Central memory CD8-positive, alpha-beta T cell (primary cell): Measurements from ENCODE around the gene MPV17.
A peak's percentile ranks its signal among the peaks of the same experiment; 100 is the strongest.
"Not testable (repeated sequence)": the region's sequence is repeated elsewhere in the genome, so short reads cannot be mapped to it uniquely, and the experiment has no call there.

Experiments used
- ATAC-seq: fragments of 150-1000 bp; cut with Tn5 transposase; replicated peaks from 2 replicates; pipeline ENCODE4 v1.10.0; 2022; ENCODE audit warnings: mild to moderate bottlenecking, moderate FRiP score, moderate number of reproducible peaks; ENCODE audit not compliant: poor library complexity, severe bottlenecking; ENCODE audit errors: extremely low read depth
- DNase-seq, 2 donors: peaks; one replicate each; pipeline ENCODE4 v3.0.0; 2021; ENCODE audit warnings: low spot score in 2 of 2
- H3K27ac Mint-ChIP-seq: one replicate; pipeline ENCODE4 v1.8.0; 2022; ENCODE audit warnings: low read depth, mild to moderate bottlenecking, moderate library complexity, mixed read lengths
- H3K27me3 Mint-ChIP-seq: one replicate; pipeline ENCODE4 v1.8.0; 2022; ENCODE audit warnings: mixed read lengths
- H3K36me3 Mint-ChIP-seq: one replicate; pipeline ENCODE4 v1.8.0; 2022; ENCODE audit warnings: mild to moderate bottlenecking, moderate library complexity, mixed read lengths; ENCODE audit not compliant: insufficient read depth
- H3K4me1 Mint-ChIP-seq: one replicate; pipeline ENCODE4 v1.8.0; 2022; ENCODE audit warnings: mixed read lengths
- H3K4me3 Mint-ChIP-seq: one replicate; pipeline ENCODE4 v1.8.0; 2022; ENCODE audit warnings: mild to moderate bottlenecking, moderate library complexity, mixed read lengths
- H3K9me3 Mint-ChIP-seq: one replicate; pipeline ENCODE4 v1.8.0; 2022; ENCODE audit warnings: mixed read lengths

Gene MPV17

DNA sequence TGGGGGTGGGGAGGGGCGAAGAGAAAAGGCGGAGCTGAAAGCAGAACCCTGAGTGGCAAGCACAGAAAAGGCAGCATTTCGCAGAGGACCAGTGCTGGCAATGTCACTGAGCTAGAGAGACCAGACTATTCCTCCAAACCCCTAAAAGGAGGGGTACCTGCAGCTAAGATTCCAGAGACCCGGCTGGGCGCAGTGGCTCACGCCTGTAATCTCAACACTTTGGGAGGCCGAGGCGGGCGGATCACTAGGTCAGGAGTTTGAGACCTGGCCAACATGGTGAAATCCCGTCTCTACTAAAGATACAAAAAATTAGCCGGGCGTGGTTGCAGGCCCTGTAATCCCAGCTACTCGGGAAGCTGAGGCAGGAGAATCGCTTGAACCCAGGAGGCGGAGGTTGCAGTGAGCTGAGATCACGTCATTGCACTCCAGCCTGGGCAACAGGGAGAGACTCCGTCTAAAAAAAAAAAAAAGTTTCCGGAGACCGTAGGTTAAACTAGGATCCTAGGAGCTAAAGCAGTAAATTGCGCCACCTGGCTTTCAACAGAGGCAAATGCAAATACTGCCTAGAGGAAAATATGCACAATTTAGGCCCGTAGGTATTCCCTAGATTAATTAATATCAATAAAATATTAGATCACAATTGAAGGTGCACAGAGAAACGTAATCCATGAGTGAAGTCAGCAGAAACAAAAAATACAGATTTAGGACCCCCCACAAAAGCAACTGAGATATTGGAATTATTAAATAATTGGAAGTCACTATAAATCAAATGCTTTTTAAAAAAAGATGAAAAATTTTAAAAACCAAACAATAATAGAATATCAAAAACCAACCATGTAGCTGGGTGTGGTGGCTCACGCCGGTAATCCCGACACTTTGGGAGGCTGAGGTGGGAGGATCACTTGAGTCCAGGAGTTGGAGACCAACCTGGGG is 19.5 kb downstream of the MPV17 start:
- DNase-seq (peak in 1 of 2 donors; percentile 21), ATAC-seq (peak; percentile 49)
- Mint-ChIP-seq H3K27ac (no peak overlapping the region), H3K27me3 (peaks cover 45% of the 10 kb centered on the region), H3K4me1 (no peaks in the 10 kb centered on the region), H3K36me3 (peaks cover 4% of the 10 kb centered on the region), H3K4me3 (peak overlapping the region; percentile 65), H3K9me3 (no peaks in the 10 kb centered on the region)

DNA sequence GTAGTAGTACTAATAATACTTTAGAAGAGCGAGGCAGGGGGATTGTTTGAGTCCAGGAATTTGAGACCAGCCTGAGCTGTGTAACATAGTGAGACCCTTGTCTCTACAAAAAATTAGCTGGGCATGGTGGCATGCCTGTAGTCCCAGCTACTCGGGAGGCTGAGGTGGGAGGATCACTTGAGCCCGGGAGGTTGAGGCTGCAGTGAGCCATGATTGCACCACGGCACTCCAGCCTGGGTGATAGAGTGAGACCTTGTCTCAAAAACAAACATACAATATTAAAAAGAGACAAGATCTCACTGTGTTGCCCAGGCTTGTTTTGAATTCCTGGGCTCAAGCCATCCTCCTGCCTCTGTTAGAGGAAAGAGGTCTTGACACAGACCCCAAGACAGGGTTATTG is 22.3 kb downstream of the MPV17 start:
- not testable (repeated sequence) for H3K9me3 Mint-ChIP-seq, H3K36me3 Mint-ChIP-seq, H3K4me1 Mint-ChIP-seq, H3K4me3 Mint-ChIP-seq, H3K27ac Mint-ChIP-seq, ATAC-seq, DNase-seq
- H3K27me3 Mint-ChIP-seq = peaks cover 49% of the 10 kb centered on the region

DNA sequence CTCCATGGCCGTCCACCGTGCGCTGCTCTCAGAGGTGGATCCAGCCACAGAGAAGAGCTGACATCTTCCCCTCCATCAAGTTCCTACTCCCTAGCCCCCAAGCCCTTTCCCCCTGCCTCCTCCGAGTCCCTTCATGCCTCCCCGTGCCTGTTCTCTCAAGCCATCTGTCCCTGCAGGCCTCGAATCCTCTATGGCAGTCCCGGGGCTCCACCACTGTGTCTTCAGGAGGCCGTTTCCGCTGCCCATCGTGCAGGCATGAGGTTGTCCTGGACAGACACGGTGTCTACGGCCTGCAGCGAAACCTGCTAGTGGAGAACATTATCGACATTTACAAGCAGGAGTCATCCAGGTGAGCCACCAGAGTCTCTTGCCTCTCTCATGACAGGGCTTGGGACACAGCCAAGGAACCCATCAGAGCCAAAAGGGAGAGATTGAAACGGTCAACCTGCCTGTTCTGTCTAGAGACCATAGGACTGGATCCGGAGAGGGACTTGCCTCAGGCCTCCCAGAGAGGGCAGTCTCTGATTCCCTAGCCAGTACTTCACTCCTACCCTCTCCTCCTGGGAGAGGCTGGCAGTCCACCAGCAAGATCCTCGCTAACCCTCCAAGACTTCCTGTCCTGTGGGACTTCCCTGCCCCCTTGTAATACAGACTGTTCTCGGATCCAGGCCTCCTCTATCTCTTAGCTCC is 24.4 kb downstream of the MPV17 start:
- Mint-ChIP-seq H3K4me3 (no peak overlapping the region), H3K27ac (no peak overlapping the region)
- ATAC-seq = no peak

DNA sequence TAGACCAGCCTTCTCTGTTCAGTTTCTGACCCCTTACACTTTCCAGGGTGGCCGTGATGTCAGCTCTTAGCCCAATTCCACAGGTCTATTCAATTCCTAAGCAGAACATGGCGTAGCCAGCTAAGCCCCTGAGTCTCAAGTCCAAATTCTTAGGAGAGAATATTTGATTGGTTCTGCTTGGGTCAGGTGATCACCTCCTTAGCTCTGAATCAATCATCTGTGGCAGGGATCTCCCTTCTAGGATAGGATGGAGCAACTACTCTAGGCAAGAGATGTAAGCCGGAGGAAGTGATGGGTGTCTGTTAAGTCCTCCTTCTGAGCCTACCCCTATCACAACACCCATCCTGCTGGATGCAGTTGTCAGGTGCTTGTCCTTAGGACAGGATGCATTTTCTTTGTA is 25.7 kb downstream of the MPV17 start:
- Mint-ChIP-seq H3K9me3 (no peaks in the 10 kb centered on the region), H3K36me3 (peaks cover 2% of the 10 kb centered on the region), H3K4me3 (no peak overlapping the region), H3K4me1 (no peaks in the 10 kb centered on the region), H3K27me3 (peaks cover 58% of the 10 kb centered on the region), H3K27ac (no peak overlapping the region)
- DNase-seq (no peak), ATAC-seq (no peak)

More for the DNA sequence above, 24.4 kb downstream of the MPV17 start:
- DNase-seq = no peak
- H3K36me3 Mint-ChIP-seq = peaks cover 2% of the 10 kb centered on the region
- H3K4me1 Mint-ChIP-seq = no peaks in the 10 kb centered on the region
- H3K27me3 Mint-ChIP-seq = peaks cover 44% of the 10 kb centered on the region
- no peaks in the 10 kb centered on the region for H3K9me3 Mint-ChIP-seq

DNA sequence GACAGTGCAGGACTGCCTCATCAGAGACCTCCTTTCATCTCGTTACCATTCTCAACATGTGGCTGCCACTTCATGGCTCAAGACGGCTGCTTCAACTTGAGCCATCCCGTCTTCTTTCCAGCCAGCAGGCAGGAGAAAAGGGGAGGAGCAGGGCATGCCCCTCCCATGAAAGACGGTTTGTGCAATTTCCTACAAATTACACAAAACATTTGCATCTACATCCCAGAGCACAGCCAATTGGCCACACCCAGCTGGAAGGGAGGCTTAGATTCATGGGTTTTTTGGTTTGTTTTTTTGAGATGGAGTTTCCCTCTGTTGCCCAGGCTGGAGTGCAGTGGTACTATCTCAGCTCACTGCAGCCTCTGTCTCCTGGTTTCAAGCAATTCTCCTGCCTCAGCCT is 26.4 kb downstream of the MPV17 start:
- no peak overlapping the region for H3K4me3 Mint-ChIP-seq
- peaks cover 65% of the 10 kb centered on the region for H3K27me3 Mint-ChIP-seq
- no peak overlapping the region for H3K27ac Mint-ChIP-seq
- H3K4me1 Mint-ChIP-seq = no peaks in the 10 kb centered on the region
- DNase-seq = no peak
- ATAC-seq = no peak
- H3K36me3 Mint-ChIP-seq = peaks cover 2% of the 10 kb centered on the region
- H3K9me3 Mint-ChIP-seq = no peaks in the 10 kb centered on the region

DNA sequence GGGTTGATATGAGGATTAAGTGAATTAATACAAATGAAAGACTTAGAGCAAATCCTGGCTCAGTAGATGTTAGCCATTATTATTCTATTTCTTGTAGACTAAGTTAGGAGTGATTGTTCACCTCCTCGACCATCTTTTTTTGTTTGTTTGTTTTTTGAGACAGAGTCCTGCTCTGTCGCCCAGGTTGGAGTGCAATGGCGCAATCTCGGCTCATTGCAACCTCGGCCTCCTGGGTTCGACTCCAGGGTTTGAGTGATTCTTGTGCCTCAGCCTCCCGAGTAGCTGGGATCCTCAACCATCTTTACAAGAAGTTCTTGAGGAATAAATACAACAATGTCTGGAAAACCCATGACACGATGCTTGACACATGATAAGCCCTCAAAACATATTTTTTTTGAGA is 28.0 kb downstream of the MPV17 start:
- Mint-ChIP-seq H3K4me3 (no peak overlapping the region), H3K27ac (no peak overlapping the region), H3K4me1 (no peaks in the 10 kb centered on the region), H3K9me3 (no peaks in the 10 kb centered on the region), H3K36me3 (peaks cover 2% of the 10 kb centered on the region), H3K27me3 (peaks cover 68% of the 10 kb centered on the region)
- no peak for DNase-seq
- ATAC-seq = no peak

DNA sequence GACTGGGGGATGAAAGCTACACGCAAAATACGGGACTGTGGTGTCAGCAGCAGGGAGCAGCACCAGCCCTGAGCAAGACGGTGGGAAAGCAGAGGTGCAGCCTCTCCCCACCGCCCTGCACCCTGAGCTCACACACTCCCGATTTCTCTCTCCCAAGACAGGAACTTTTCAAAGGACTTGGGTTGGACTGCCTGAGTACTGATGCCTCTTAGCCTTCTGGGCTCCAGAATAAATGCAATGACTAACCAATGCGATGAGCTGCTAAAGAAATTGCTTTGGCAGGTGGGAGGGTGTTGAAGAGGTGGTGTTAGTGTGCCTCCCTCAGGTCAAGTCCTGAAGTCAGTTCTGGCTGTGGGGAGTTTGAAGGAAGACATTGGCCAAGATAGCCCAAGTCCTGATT is 31.0 kb downstream of the MPV17 start:
- no peak for ATAC-seq
- Mint-ChIP-seq H3K27ac (no peak overlapping the region), H3K36me3 (no peaks in the 10 kb centered on the region), H3K4me1 (no peaks in the 10 kb centered on the region), H3K9me3 (no peaks in the 10 kb centered on the region), H3K27me3 (peaks cover 69% of the 10 kb centered on the region), H3K4me3 (no peak overlapping the region)
- no peak for DNase-seq

DNA sequence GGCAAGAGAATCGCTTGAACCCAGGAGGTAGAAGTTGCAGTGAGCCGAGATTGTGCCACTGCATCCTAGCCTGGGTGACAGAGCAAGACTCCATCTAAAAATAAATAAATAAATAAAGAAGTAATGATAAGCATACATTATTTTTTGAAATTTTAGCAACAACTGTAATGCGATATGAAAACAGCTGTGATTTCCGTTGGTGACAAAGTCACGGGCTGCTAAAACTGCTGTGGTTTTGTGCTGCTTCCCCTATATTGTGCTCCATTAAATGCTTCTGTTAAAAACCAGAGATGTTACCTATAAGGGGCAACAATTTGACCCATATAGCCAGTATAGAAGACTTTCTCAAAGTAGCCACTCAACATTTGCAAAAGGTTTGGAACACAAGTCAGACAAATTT is 32.3 kb downstream of the MPV17 start:
- Mint-ChIP-seq H3K36me3 (no peaks in the 10 kb centered on the region), H3K27me3 (peaks cover 64% of the 10 kb centered on the region), H3K4me3 (no peak overlapping the region), H3K4me1 (no peaks in the 10 kb centered on the region), H3K27ac (no peak overlapping the region), H3K9me3 (no peaks in the 10 kb centered on the region)
- DNase-seq = no peak
- ATAC-seq = no peak

DNA sequence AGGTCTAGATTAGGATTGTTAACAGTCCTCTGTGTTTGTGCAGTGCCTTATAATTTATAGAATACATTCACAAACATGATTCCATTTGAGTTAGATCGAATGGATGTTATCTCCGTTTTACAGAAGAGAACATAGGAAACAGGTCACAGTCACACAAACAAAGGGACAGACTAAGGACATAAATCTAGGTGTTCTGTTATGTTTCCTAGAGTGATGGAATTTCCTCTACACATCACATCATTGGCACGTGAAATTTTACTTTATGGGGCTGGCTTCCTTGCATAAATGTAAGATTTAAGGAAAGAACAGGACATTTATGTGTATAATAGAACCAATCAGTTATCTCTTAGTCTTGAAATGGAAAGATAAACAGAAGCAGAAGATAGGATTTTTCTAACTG is 34.3 kb downstream of the MPV17 start:
- peaks cover 70% of the 10 kb centered on the region for H3K27me3 Mint-ChIP-seq
- ATAC-seq (no peak), DNase-seq (no peak)
- H3K27ac Mint-ChIP-seq = no peak overlapping the region
- no peaks in the 10 kb centered on the region for H3K36me3 Mint-ChIP-seq
- no peaks in the 10 kb centered on the region for H3K9me3 Mint-ChIP-seq
- H3K4me1 Mint-ChIP-seq = no peaks in the 10 kb centered on the region
- no peak overlapping the region for H3K4me3 Mint-ChIP-seq

DNA sequence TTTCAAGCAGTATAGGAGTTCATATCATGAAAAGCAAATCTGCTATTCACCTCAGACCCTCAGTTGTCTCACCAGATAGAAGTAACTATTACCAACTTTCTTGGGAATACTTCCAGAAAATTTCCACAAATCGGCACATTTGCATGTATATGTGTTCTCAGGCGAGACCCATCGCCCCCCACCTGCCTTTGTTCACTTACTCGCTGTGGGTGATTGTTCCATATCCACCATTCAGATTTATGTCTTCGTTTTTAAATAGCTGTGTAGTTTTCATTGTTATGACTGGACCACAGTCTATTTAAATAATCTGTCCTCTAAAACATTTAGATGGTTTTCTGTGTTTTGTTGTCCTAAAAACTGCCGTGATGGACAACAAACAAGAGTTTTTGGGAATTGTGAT is 37.4 kb downstream of the MPV17 start:
- ATAC-seq (no peak), DNase-seq (no peak)
- no peaks in the 10 kb centered on the region for H3K9me3 Mint-ChIP-seq
- no peak overlapping the region for H3K27ac Mint-ChIP-seq
- no peak overlapping the region for H3K4me3 Mint-ChIP-seq
- H3K27me3 Mint-ChIP-seq = peaks cover 75% of the 10 kb centered on the region
- H3K4me1 Mint-ChIP-seq = no peaks in the 10 kb centered on the region
- H3K36me3 Mint-ChIP-seq = no peaks in the 10 kb centered on the region

DNA sequence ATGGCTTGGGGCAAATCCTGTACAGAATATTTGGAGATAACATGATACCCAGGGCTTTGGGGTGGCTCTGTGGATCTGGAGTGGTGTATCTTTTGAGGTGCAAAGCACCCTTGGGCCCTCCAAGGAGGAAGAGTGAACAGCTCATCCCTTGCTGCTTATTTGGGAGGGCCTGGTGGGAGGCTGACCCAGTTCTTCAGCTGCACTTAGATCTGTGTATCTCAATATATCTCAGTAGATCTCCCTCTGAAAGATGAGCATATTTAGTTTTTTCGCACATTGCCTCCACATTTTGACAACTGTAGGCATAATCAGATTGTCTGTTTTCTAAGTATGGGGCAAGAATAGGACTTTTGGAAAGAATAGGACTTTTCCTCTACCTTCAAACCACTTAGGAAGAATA is 37.9 kb downstream of the MPV17 start:
- peaks cover 2% of the 10 kb centered on the region for H3K4me1 Mint-ChIP-seq
- no peak for DNase-seq

DNA sequence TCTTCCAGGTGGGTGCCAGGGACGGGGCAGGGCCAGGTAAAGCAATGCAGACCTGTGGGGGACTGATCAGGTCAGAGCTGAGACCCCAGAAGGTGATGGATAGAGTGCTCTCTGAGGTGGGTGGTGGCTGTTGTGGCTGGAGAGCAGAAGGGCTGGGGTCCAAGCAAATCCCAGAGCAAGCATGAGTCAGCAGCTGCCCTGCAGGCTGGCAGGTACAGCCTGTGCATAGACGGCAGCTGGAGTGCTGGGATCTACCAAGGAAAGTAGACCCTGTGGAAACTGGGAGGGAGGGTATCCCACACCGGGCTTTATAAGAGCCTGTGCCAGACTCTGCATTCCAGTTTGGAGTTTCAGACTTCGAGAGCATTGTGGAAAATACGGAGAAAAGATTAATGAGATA is 40.0 kb downstream of the MPV17 start:
- Mint-ChIP-seq H3K9me3 (no peaks in the 10 kb centered on the region), H3K4me3 (no peak overlapping the region), H3K27me3 (peaks cover 80% of the 10 kb centered on the region), H3K4me1 (peaks cover 7% of the 10 kb centered on the region), H3K36me3 (no peaks in the 10 kb centered on the region), H3K27ac (no peak overlapping the region)
- DNase-seq = no peak
- no peak for ATAC-seq

More for the DNA sequence above, 37.9 kb downstream of the MPV17 start:
- H3K9me3 Mint-ChIP-seq = no peaks in the 10 kb centered on the region
- H3K27ac Mint-ChIP-seq = no peak overlapping the region
- H3K27me3 Mint-ChIP-seq = peaks cover 80% of the 10 kb centered on the region
- ATAC-seq = no peak
- H3K36me3 Mint-ChIP-seq = no peaks in the 10 kb centered on the region
- no peak overlapping the region for H3K4me3 Mint-ChIP-seq
